ENCODE measurements around the gene NAT16.

GRCh38 chr7:101216001-101216859, 36.1 kb upstream of the NAT16 start:
- no peak for TF ChIP-seq CTCF (IDR thresholded peaks at IDR 0.05)
- no peak for TF ChIP-seq ZFX (IDR thresholded peaks at IDR 0.05; ENCODE audit: borderline replicate concordance)

Measured in 22Rv1 (cell line).